ENCODE data around the gene GABBR2. TPM values are rescaled to one million over a fixed set of nuclear protein-coding genes. Genes with fewer than 3 reads are reported as not detected.
A peak's percentile ranks its signal among the peaks of the same experiment; 100 is the strongest.

Gene GABBR2
- total RNA-seq, 1 donor from 2014 or later: not detected

GRCh38 chr9:98367371-98367900, 341.3 kb downstream of the GABBR2 start:
- Histone ChIP-seq H3K4me3 (ENCODE audit: low read depth, low read length) (no peak overlapping the region), H3K36me3 (ENCODE audit: control insufficient read depth, insufficient read depth, low read length) (no peaks in the 10 kb centered on the region), H3K27me3 (ENCODE audit: control insufficient read depth, insufficient read depth, low read length) (no peaks in the 10 kb centered on the region)
- DNase-seq (ENCODE audit: low read depth): no peak
- no peak for TF ChIP-seq CTCF (IDR thresholded peaks at IDR 0.05; ENCODE audit: insufficient read depth, low read length, severe bottlenecking)
- FAIRE-seq: no peak

- no peaks in the 10 kb centered on the region for H3K36me3 ChIP-seq (ENCODE audit: control insufficient read depth, insufficient read depth, low read length)
- DNase-seq (ENCODE audit: low read depth) (no peak), FAIRE-seq (no peak)
- H3K4me3 ChIP-seq (ENCODE audit: low read depth, low read length): no peak overlapping the region
- no peaks in the 10 kb centered on the region for H3K27me3 ChIP-seq (ENCODE audit: control insufficient read depth, insufficient read depth, low read length)
- TF ChIP-seq CTCF (IDR thresholded peaks at IDR 0.05; ENCODE audit: insufficient read depth, low read length, severe bottlenecking): no peak
These were observed 343.0 kb downstream of the GABBR2 start for GRCh38 chr9:98365781-98366180.

- no peaks in the 10 kb centered on the region for H3K36me3 ChIP-seq (ENCODE audit: control insufficient read depth, insufficient read depth, low read length)
- peak; percentile 53 for TF ChIP-seq CTCF (IDR thresholded peaks at IDR 0.05; ENCODE audit: insufficient read depth, low read length, severe bottlenecking)
- peak; percentile 80 for DNase-seq (ENCODE audit: low read depth)
- FAIRE-seq: no peak
- no peak overlapping the region for H3K4me3 ChIP-seq (ENCODE audit: low read depth, low read length)
- no peaks in the 10 kb centered on the region for H3K27me3 ChIP-seq (ENCODE audit: control insufficient read depth, insufficient read depth, low read length)
These were observed 343.5 kb downstream of the GABBR2 start for GRCh38 chr9:98365227-98365669.

GRCh38 chr9:98364086-98364485, 344.6 kb downstream of the GABBR2 start:
- FAIRE-seq (no peak), DNase-seq (ENCODE audit: low read depth) (no peak)
- Histone ChIP-seq H3K4me3 (ENCODE audit: low read depth, low read length) (no peak overlapping the region), H3K27me3 (ENCODE audit: control insufficient read depth, insufficient read depth, low read length) (no peaks in the 10 kb centered on the region), H3K36me3 (ENCODE audit: control insufficient read depth, insufficient read depth, low read length) (no peaks in the 10 kb centered on the region)
- no peak for TF ChIP-seq CTCF (IDR thresholded peaks at IDR 0.05; ENCODE audit: insufficient read depth, low read length, severe bottlenecking)

GRCh38 chr9:98363644-98364043, 345.1 kb downstream of the GABBR2 start:
- no peak for FAIRE-seq

More at GRCh38 chr9:98363644-98364043, 345.1 kb downstream of the GABBR2 start:
- no peak for DNase-seq (ENCODE audit: low read depth)
- Histone ChIP-seq H3K36me3 (ENCODE audit: control insufficient read depth, insufficient read depth, low read length) (no peaks in the 10 kb centered on the region), H3K4me3 (ENCODE audit: low read depth, low read length) (no peak overlapping the region), H3K27me3 (ENCODE audit: control insufficient read depth, insufficient read depth, low read length) (no peaks in the 10 kb centered on the region)
- no peak for TF ChIP-seq CTCF (IDR thresholded peaks at IDR 0.05; ENCODE audit: insufficient read depth, low read length, severe bottlenecking)

Measured in bronchial epithelial cell (primary cell).